Neural crest cell (in vitro differentiated cells): ENCODE results near the gene FANCC. TPM values are rescaled to one million over a fixed set of nuclear protein-coding genes. Genes with fewer than 3 reads are reported as not detected.

Experiments used
- DNase-seq: peaks from one replicate; pipeline ENCODE4 v3.0.0; 2021; ENCODE audit warnings: low read depth, mixed read lengths, low spot score
- H3K27ac Mint-ChIP-seq: one replicate; pipeline ENCODE4 v1.8.0; 2021; ENCODE audit warnings: mild to moderate bottlenecking, mixed read lengths; ENCODE audit not compliant: unreplicated experiment
- H3K27me3 Mint-ChIP-seq: 2 replicates; pipeline ENCODE4 v1.8.0; 2021; ENCODE audit warnings: low read depth, mild to moderate bottlenecking, mixed read lengths
- H3K36me3 Mint-ChIP-seq: 2 replicates; pipeline ENCODE4 v1.8.0; 2021; ENCODE audit warnings: low read depth, mild to moderate bottlenecking, mixed read lengths
- H3K4me1 Mint-ChIP-seq: 2 replicates; pipeline ENCODE4 v1.8.0; 2021; ENCODE audit warnings: mixed read lengths
- H3K4me3 Mint-ChIP-seq: one replicate; pipeline ENCODE4 v1.8.0; 2021; ENCODE audit warnings: mild to moderate bottlenecking, mixed read lengths
- H3K9me3 Mint-ChIP-seq: 2 replicates; pipeline ENCODE4 v1.8.0; 2021; ENCODE audit warnings: mixed read lengths
- long read RNA-seq: library from polyadenylated mRNA; unstranded; transcript quantifications from one replicate; pipeline ENCODE4 v2.0.0, GENCODE V29; 2020
- total RNA-seq: library from RNA; stranded (reverse); gene quantifications from 2 replicates; pipeline ENCODE4 v1.2.1, GENCODE V29; 2021
- TF ChIP-seq, protein P1 (sequence below): fragments of 200-600 bp; sonication (generic); conservative IDR thresholded peaks from 2 replicates; pipeline ENCODE4 v1.5.0; 2021; ENCODE audit warnings: antibody characterized with exemption, mild to moderate bottlenecking

FANCC gene, protein sequence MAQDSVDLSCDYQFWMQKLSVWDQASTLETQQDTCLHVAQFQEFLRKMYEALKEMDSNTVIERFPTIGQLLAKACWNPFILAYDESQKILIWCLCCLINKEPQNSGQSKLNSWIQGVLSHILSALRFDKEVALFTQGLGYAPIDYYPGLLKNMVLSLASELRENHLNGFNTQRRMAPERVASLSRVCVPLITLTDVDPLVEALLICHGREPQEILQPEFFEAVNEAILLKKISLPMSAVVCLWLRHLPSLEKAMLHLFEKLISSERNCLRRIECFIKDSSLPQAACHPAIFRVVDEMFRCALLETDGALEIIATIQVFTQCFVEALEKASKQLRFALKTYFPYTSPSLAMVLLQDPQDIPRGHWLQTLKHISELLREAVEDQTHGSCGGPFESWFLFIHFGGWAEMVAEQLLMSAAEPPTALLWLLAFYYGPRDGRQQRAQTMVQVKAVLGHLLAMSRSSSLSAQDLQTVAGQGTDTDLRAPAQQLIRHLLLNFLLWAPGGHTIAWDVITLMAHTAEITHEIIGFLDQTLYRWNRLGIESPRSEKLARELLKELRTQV
- 24.5 and 24.6 TPM in 2 replicates for total RNA-seq
- long read RNA-seq, full-length matches to known transcripts = 3 of 20 reads
- long read RNA-seq, partial matches to known transcripts = 8 of 20 reads
- long read RNA-seq, other reads (novel, unspliced or antisense) = 9 of 20 reads

DNA sequence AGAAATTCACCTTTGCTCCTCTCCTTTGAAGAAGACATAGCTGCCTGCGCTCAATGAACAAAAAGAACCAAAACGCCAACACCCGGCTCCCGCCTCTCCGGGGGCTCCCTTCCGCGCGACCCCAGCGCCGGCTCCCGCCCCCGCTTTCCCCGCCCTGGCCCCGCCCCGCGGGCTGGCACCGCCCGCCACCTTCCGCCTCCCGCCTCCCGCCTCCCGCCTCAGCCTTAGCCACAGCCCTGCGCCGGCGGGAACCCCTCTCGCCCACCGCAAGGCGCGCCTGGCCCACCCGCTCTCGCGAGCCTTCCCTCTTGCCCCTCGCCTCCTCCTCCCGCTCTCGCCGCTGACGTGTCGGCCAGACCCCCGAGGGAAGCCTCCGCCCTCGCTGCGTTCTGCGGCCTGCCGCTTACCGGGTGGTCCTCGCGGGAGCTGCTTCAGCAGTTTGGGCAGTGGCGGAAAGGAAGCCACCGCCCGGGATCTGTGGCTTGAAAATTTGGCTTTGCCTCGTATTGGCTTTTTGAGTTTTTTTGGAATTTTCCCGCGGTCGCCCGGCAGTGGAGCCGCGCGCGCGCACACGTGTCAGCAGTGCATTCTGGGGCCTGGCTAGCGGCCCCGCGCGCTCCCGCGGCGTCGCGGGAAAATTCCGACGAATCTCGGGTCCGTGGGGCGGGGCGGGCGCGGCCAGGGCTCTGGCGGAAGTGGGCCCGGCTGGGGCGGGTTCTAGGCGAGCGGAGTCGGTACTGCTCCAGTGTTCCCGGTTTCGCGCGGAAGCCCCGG, at the start of gene FANCC:
Gene FANCC, minus strand, starts transcription at position 591 of the 774 bp plus-strand sequence. CDS start 68,418 bp downstream, outside the sequence.
- Mint-ChIP-seq H3K4me1 (peaks cover 56% of the 10 kb centered on the region), H3K27ac (peak within 1 kb of the TSS; percentile 99), H3K9me3 (no peaks in the 10 kb centered on the region), H3K27me3 (no peaks in the 10 kb centered on the region), H3K4me3 (peak within 1 kb of the TSS; percentile 93), H3K36me3 (peaks cover 3% of the 10 kb centered on the region)
- DNase-seq = peak; percentile 93
- TF ChIP-seq, protein P1, sequence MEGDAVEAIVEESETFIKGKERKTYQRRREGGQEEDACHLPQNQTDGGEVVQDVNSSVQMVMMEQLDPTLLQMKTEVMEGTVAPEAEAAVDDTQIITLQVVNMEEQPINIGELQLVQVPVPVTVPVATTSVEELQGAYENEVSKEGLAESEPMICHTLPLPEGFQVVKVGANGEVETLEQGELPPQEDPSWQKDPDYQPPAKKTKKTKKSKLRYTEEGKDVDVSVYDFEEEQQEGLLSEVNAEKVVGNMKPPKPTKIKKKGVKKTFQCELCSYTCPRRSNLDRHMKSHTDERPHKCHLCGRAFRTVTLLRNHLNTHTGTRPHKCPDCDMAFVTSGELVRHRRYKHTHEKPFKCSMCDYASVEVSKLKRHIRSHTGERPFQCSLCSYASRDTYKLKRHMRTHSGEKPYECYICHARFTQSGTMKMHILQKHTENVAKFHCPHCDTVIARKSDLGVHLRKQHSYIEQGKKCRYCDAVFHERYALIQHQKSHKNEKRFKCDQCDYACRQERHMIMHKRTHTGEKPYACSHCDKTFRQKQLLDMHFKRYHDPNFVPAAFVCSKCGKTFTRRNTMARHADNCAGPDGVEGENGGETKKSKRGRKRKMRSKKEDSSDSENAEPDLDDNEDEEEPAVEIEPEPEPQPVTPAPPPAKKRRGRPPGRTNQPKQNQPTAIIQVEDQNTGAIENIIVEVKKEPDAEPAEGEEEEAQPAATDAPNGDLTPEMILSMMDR = no peak

DNA sequence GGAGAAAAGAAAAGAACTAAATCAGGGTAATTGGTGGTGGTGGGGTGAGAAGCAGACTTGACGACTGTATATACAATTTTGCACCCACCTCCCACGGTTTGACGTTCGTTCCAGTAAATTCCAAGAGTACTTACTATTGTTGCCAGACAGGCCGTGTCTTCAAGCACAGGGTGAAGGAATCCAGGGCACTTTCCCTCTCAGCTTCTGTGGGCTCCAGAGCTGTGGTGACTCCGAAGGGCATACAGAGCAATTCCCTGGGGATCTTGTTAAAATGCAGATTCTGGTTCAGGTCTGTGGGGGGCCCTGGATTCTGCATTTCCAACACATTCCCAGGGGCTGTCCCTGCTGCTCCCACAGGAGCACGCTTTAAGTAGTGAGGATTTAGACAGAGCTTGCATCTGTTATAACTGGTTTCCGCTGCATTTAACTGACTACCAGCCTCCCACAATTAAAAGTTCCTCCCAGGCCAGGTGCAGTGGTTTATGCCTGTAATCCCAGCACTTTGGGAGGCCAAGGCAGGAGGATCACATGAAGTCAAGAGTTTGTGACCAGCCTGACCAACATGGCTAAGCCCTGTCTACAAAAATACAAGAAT, 49.3 kb upstream of the FANCC start:
- TF ChIP-seq, protein P1 = no peak
- Mint-ChIP-seq H3K27ac (no peak overlapping the region), H3K4me3 (no peak overlapping the region), H3K9me3 (peaks cover 4% of the 10 kb centered on the region), H3K36me3 (no peaks in the 10 kb centered on the region), H3K4me1 (peaks cover 21% of the 10 kb centered on the region), H3K27me3 (no peaks in the 10 kb centered on the region)
- no peak for DNase-seq

DNA sequence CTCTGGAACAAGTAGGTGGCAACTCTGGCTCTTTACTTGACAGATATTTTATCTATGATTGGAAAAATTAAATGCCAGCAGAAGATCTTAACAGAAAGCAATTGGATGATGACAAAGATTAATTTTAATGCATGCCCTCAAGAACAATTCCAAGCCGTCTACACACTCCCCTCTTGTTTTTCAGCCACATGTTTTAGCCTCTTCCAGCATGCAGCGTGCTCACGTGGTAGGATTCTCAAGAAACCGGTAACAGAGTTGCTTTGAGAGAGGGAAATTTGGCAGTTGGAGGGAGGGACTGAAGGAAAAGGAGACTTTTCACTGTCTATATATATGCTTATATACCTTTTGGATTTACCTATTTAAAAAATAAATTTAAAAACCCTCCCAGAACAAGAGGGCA, 48.3 kb upstream of the FANCC start:
- Mint-ChIP-seq H3K36me3 (no peaks in the 10 kb centered on the region), H3K4me1 (peaks cover 24% of the 10 kb centered on the region), H3K27ac (no peak overlapping the region), H3K4me3 (no peak overlapping the region), H3K27me3 (no peaks in the 10 kb centered on the region), H3K9me3 (peaks cover 4% of the 10 kb centered on the region)
- TF ChIP-seq, protein P1 = no peak
- no peak for DNase-seq

DNA sequence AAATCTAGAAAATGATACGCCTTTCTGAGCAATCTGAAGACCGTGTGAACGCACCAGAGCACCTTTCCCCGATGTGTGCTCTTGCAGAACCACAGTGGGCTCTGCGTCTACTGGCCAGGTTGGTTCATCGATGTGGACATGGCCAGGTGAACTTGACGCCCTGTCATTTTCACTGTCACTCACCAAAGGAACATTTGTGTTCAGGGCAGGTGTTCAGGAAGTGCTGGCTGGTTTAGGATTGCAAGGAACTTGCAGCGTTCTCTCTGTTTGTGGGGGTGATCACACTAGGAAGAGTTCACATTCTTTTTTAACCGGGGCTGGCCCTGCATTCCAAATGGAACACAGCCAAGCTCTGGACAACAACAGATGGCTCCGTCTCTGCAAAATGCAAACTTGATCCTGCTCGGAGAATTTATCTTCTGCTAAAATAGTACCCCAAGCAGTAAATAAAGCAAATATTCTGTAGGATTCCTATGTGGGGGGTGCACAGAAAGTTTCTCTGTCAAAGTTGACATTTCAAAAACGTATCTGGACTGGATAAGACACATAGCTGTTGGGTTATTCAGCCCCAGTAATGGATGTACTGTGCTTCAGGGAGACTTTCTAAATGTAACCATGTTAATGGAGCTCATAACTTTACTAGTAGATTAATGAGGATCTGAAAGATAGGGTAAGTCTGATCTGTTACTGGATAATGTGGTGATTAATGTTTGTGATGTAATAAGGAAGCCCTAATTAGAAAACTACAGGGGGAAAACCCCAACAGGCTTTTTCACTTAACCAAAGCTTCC, 45.7 kb upstream of the FANCC start:
- H3K4me1 Mint-ChIP-seq = peaks cover 25% of the 10 kb centered on the region
- no peak overlapping the region for H3K27ac Mint-ChIP-seq

More for the DNA sequence above, 45.7 kb upstream of the FANCC start:
- Mint-ChIP-seq H3K4me3 (no peak overlapping the region), H3K9me3 (no peaks in the 10 kb centered on the region), H3K27me3 (no peaks in the 10 kb centered on the region), H3K36me3 (no peaks in the 10 kb centered on the region)
- no peak for DNase-seq
- TF ChIP-seq, protein P1 = no peak
